ENCODE results near the gene PFAS.
"Not testable (repeated sequence)": the region's sequence is repeated elsewhere in the genome, so short reads cannot be mapped to it uniquely, and the experiment has no call there.

Gene PFAS

GRCh38 chr17:8231701-8232100 is 17.4 kb upstream of the PFAS start:
- DNase-seq = no peak

GRCh38 chr17:8234361-8235270 is 14.5 kb upstream of the PFAS start:
- DNase-seq = no peak

GRCh38 chr17:8235676-8236075 is 13.4 kb upstream of the PFAS start:
- no peak for DNase-seq

GRCh38 chr17:8237175-8237574 is 11.9 kb upstream of the PFAS start:
- DNase-seq = no peak

GRCh38 chr17:8237886-8238285 is 11.2 kb upstream of the PFAS start:
- no peak for DNase-seq

- no peak for DNase-seq
Measured at GRCh38 chr17:8243827-8244226, 5.3 kb upstream of the PFAS start.

- no peak for DNase-seq
Measured at GRCh38 chr17:8244768-8245167, 4.3 kb upstream of the PFAS start.

- DNase-seq = no peak
Measured at GRCh38 chr17:8249621-8250500, 772 bp downstream of the PFAS start.

- DNase-seq = not testable (repeated sequence)
Measured at GRCh38 chr17:8251411-8251810, 2.3 kb downstream of the PFAS start.

GRCh38 chr17:8253801-8254200 is 4.7 kb downstream of the PFAS start:
- no peak for DNase-seq

- no peak for DNase-seq
Measured at GRCh38 chr17:8254881-8255280, 5.8 kb downstream of the PFAS start.

- no peak for DNase-seq
Measured at GRCh38 chr17:8255499-8255898, 6.4 kb downstream of the PFAS start.

GRCh38 chr17:8256291-8256690 is 7.2 kb downstream of the PFAS start:
- no peak for DNase-seq

- no peak for DNase-seq
Measured at GRCh38 chr17:8256691-8257090, 7.6 kb downstream of the PFAS start.

GRCh38 chr17:8257801-8258200 is 8.7 kb downstream of the PFAS start:
- DNase-seq = no peak

GRCh38 chr17:8264320-8264719 is 15.2 kb downstream of the PFAS start:
- no peak for DNase-seq

GRCh38 chr17:8264836-8265542 is 15.9 kb downstream of the PFAS start:
- no peak for DNase-seq

GRCh38 chr17:8266648-8267479 is 17.8 kb downstream of the PFAS start:
- DNase-seq = no peak

GRCh38 chr17:8267480-8268147 is 18.5 kb downstream of the PFAS start:
- no peak for DNase-seq

GRCh38 chr17:8268550-8269298 is 19.6 kb downstream of the PFAS start:
- no peak for DNase-seq

- no peak for DNase-seq
Measured at GRCh38 chr17:8272421-8272820, 23.3 kb downstream of the PFAS start.

Data from activated T-cell treated with anti-CD3 and anti-CD28 coated beads, Interleukin-2, amount 50 U/mL, for 48 hours (primary cell).